Fibroblast of the aortic adventitia (primary cell): ENCODE measurements around the gene TXNRD2. TPM values are rescaled to one million over a fixed set of nuclear protein-coding genes. Genes with fewer than 3 reads are reported as not detected.
A peak's percentile ranks its signal among the peaks of the same experiment; 100 is the strongest.

Experiments used
- DNase-seq: peaks from one replicate; pipeline ENCODE4 v3.0.0-alpha.2; 2010; ENCODE audit warnings: low read depth
- H3K4me3 ChIP-seq: 2 replicates; pipeline ENCODE4 v1.5.1; 2011; ENCODE audit warnings: low read depth, mild to moderate bottlenecking, control low read depth, low read length, moderate library complexity
- total RNA-seq: library from RNA; depleted of rRNA; stranded (reverse); fragments of >200 nt; gene quantifications from 2 replicates; pipeline ENCODE4 v1.2.3, GENCODE V29; 2012; ENCODE audit warnings: low replicate concordance
- TF ChIP-seq, protein P1 (sequence below): IDR thresholded peaks from 2 replicates; pipeline ENCODE4 v1.5.1; 2011; ENCODE audit warnings: mild to moderate bottlenecking, low read length, control low read depth, inconsistent platforms; ENCODE audit not compliant: insufficient read depth

The TXNRD2 gene
- total RNA-seq, 1 donor, result 16.4 TPM

DNA sequence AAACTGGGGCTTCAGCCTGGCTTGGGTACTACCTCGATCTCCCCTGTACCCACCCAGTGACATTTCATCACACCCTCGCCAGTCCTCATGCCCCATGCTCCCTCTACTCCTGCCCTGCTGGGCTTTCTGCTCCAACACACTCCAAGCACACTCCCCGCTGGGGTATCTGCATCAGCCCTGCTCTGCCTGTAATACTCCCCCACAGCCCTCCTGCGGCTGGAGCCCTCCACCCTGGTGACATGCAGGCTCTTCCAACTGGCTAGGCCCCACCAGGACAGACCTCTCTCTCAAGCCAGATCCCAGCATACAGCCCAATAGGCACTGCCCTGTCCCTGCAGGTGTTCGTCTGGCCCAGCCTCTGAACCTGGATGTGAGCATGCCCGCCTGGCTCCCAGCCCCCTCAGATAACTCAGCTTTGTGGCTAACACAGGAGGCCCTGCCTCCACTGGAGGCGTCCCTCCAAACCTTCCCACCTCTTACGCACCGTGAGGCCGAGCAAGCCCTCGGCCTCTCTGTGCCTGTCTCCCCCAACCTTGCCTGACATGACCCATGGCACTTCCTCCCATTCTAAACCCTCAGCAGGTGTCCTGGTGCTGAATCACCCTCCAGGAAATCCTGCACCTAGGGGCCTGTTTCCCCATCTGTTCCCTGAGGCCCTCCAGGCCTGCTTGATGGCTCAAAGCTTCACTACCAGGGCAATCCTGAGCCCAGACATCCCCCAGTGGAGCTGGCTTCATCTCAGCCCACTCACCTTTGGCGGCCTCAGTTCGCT, 33.5 kb upstream of the TXNRD2 start:
- no peak for DNase-seq
- TF ChIP-seq, protein P1, sequence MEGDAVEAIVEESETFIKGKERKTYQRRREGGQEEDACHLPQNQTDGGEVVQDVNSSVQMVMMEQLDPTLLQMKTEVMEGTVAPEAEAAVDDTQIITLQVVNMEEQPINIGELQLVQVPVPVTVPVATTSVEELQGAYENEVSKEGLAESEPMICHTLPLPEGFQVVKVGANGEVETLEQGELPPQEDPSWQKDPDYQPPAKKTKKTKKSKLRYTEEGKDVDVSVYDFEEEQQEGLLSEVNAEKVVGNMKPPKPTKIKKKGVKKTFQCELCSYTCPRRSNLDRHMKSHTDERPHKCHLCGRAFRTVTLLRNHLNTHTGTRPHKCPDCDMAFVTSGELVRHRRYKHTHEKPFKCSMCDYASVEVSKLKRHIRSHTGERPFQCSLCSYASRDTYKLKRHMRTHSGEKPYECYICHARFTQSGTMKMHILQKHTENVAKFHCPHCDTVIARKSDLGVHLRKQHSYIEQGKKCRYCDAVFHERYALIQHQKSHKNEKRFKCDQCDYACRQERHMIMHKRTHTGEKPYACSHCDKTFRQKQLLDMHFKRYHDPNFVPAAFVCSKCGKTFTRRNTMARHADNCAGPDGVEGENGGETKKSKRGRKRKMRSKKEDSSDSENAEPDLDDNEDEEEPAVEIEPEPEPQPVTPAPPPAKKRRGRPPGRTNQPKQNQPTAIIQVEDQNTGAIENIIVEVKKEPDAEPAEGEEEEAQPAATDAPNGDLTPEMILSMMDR, result no peak
- no peak overlapping the region for H3K4me3 ChIP-seq

DNA sequence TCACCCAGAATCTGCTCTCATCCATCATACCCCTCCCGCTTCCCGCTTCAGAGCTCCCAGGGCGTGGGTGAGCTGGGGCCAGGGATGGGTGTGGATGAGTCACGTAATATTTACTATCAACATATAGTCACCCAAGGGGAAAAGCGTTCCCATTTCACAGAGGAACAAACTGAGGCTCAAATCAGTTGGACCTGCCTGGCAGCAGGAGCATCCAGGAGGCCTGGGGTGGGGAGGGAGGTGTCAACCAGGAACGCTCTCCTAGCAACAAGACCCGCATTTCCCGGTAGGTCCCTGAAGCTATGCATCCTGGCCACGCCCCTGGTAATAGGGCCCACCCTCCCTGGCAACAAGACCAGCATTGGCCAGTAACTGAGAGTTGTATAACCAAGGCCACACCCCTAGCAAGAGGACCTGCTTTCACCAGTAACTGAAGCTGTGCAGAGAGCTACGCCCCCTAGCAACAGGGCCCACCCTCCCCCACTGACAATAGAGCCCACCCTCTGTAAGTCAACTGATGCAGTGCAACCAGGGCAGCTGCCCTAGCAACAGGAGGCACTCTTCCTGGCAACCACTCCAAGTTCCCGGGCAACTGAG, 32.7 kb upstream of the TXNRD2 start:
- H3K4me3 ChIP-seq, result no peak overlapping the region
- TF ChIP-seq, protein P1, result no peak
- peak; percentile 71 for DNase-seq

DNA sequence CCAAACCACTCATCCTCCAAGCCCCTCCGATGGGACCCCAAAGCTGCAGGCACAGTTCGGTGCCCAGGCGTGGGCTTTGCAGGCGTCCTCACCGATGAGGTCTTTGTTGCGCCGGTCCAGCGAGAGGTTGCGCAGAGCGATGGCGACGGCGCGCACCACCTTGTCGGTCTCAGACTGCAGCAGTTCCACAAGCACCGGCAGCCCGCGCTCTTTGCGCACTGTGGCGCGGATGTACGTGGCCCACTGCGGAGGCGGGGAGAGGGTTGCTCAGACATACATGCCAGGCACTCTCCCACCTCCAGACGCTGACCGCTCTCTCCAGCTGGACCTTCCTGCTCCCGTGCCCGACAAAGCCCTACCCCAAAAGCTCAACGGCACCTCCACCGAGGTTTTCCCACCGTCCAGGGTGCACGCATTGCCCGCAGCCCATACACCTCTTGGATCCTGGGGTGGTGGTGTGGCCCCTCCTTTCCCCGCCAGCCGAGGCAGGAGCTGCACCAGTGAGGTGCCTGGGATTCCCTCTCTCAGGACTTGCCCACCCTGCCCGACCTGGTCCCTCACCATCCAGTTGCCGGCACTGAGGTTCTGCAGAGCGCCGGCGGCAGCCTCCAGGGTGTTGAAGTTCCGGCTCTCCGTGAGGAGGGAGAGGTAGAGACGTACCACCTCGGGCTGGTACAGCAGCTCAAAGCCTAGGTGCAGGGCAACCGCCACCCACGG, 32.1 kb upstream of the TXNRD2 start:
- DNase-seq, result no peak
- H3K4me3 ChIP-seq, result no peak overlapping the region
- TF ChIP-seq, protein P1, result no peak

DNA sequence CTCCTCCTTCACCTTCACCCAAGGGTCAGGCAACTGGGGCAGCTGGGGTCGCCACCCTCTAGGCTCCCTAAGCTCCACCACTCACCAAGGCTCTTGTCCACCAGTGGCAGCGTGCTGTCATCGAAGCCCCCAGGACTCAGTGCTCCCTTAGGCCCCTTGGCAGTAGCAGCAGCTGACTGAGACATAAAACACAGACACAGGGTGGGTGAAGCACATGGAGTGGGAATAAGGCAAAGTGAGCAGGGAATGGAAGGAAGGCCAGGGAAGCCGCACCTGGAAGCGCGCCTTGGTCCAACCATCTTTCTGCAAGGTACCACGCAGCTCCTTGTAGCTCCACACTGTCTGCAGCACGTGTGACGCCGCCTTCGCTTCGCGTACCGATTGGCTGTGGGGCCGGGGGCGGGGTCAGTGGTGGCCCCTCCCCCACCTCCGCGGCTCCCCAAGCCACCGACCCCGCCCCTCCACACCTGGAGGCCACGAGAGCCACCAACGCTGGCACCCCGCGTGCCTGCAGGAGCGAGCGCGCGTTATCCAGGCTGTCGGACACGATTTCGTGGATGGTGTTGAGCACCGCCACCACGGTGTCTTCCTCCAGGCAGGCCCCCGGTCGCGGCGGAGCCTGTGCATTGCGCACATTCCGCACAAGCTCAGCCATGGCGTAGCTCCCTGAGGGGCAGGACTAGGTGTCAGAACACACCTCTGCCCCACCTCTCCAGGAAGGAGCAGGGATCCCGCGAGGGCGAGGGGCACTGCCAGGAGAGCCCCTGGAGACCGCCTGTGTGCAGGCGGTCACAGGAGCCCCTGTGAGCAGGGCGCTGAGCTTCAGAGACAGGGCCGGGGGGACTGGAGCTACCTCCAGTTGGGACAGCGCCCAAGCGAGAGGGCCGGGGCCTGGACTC, 31.3 kb upstream of the TXNRD2 start:
- no peak for DNase-seq
- TF ChIP-seq, protein P1, result no peak
- no peak overlapping the region for H3K4me3 ChIP-seq

DNA sequence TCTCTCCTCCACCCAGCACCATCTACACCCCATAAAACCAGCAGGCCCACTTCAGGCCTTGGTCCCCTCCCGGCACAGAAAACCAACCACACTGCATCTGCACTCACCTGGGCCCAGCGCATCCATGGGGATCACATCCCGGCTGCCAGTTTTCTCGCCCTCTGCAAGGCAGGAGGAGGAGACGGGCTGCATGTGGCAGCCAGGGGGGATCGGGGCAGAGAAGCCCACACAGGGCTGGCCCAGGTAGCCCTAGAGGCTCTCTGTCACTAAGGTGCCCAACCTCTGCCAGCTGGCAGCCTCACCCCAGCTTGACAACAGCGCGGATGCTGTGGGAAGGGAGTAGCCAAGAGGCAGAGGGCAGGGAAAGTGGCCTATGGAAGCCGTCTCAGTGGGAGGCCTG, 30.6 kb upstream of the TXNRD2 start:
- H3K4me3 ChIP-seq, result no peak overlapping the region
- DNase-seq, result no peak
- TF ChIP-seq, protein P1, result no peak
